ENCODE results near the gene PSMD13.

The PSMD13 gene

DNA sequence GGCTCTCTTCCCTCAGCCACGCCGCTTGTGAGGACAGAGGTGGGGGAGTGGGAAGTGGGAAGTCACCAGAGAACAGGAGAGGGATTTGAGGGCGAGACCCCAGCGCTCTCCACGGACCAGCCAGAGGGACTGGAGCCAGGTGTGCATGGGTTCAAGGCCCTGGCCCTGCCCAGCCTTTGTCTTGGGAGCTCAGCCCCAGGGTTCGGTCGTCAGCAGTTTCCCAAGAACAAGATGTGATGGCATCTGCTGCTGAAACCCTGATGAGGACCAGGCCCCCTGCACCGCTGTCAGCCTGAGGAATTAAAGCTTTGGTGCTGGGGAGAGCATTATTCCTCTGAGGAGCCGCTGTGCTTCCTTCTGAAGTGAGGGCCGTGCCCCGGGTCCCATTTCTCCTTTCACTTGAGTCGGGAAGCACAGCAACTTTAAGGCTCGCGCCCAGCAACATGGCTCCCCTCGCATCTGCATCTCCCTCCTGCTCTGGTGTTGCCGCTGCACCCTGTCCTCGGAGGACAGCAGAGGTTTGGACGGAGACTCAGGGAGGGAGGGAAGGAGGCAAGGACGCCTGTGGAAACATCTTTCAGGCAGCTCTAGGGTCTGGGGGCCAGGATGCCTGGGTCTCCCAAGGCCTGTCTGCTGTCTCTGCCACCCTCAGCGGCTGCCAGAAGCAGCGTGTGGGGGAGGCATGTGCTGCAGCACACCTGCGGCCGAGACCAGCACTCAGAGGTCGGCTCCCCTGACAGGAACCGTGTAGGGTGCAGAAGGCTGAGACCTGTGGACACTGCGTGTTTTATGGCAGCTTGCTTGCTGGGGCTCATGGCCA is 58.8 kb downstream of the PSMD13 start:
- no peak overlapping the region for H3K4me3 ChIP-seq (ENCODE audit: low read depth, low read length)
- DNase-seq (ENCODE audit: low read depth): no peak

DNA sequence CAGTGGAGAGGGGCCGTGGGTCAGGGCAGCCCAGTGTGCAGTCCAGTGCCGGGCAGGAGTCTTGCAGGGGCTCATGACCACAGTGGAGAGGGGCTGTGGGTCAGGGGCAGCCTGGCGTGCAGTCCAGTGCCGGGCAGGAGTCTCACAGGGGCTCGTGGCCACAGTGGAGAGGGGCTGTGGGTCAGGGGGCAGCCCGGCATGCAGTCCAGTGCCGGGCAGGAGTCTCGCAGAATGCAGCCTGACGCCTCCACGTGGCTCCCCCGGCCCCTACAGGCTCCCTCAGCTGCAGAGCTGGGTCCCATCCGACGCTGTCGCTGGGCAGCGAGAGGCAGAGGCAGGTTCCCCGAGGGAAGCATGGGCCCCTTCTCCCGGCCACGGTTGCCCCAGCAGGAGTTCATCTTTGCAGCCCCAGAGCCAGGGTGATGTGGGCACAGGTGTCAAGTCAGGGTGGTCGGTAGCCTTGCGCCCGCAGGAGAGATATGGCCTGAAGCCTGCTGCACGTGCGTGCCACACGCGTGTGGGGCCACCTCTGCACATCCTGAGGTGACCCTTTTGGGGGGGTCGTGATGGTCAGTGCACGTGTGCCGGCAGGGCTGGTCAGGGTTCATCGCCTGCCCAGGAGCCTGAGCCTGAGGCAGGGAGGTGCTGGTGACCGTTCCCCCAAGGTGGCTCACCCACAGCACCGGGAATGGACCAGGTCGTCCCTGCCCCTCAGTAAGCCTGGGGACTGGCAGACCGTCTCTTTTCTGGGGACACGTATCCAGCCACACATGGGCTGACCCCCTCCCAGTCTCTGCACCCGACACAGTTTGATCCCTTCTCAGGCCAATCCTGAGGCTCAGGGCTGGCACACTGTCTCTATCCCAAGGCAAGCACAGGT is 59.6 kb downstream of the PSMD13 start:
- no peak overlapping the region for H3K4me3 ChIP-seq (ENCODE audit: low read depth, low read length)

More for the DNA sequence above, 58.8 kb downstream of the PSMD13 start:
- no peak for TF ChIP-seq CTCF (IDR thresholded peaks at IDR 0.05; ENCODE audit: control insufficient read depth, extremely low read depth, insufficient read depth)

GRCh38 chr11:297051-297585 is 60.3 kb downstream of the PSMD13 start:
- H3K4me3 ChIP-seq (ENCODE audit: low read depth, low read length): no peak overlapping the region
- TF ChIP-seq CTCF (IDR thresholded peaks at IDR 0.05; ENCODE audit: control insufficient read depth, extremely low read depth, insufficient read depth): no peak
- DNase-seq (ENCODE audit: low read depth): no peak

More for the DNA sequence above, 59.6 kb downstream of the PSMD13 start:
- TF ChIP-seq CTCF (IDR thresholded peaks at IDR 0.05; ENCODE audit: control insufficient read depth, extremely low read depth, insufficient read depth): no peak
- DNase-seq (ENCODE audit: low read depth): no peak

DNA sequence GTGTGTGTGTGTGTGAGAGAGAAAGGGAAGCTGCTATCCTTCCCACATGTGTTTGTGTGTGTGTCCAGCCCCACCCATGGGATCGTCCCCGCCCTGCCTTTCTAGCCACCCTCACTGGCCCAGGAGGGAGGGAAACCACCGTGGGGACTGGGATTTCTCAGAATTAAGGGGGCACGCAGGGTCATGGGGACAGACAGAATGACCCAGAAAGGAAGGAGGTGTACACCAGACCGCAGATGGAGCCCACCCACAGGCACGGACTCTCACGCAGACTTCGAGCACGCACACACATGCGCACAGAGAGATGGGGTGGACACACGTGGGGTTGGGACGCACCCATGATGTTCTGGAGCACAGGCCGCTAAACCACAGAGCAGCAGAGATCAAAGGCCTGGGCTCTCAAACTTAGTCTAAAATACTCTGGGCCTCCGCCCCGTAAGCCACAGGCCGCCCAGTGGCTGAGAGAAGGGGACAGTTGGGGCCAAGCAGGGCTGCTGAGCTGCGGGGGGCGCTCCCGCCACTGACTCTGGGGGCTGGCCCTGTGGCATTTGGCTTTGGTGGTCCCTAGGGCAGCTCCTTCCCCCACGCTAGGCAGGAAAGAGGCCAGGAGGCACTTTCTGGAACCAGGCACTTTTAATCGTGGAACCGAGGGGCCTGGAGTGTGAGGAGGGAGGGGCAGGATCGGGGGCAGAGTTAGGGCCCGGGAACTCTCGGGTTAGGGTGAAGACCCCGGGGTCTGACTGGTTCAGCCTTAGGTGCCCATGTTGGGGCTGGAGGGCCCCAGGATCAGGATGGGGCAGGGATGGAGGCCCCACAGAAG is 61.0 kb downstream of the PSMD13 start:
- no peak overlapping the region for H3K4me3 ChIP-seq (ENCODE audit: low read depth, low read length)
- DNase-seq (ENCODE audit: low read depth): no peak
- TF ChIP-seq CTCF (IDR thresholded peaks at IDR 0.05; ENCODE audit: control insufficient read depth, extremely low read depth, insufficient read depth): no peak

GRCh38 chr11:298406-299065 is 61.8 kb downstream of the PSMD13 start:
- TF ChIP-seq CTCF (IDR thresholded peaks at IDR 0.05; ENCODE audit: control insufficient read depth, extremely low read depth, insufficient read depth): no peak
- DNase-seq (ENCODE audit: low read depth): no peak
- H3K4me3 ChIP-seq (ENCODE audit: low read depth, low read length): no peak overlapping the region

Data from LNCaP clone FGC (cell line).